HepG2 (cell line): ENCODE data around the gene TMEM218. TPM values are rescaled to one million over a fixed set of nuclear protein-coding genes. Genes with fewer than 3 reads are reported as not detected.

Source experiments
- ATAC-seq: fragments of 200-7000 bp; cut with Tn5 transposase; 3 replicates; pipeline ENCODE4 v1.9.1; 2020; ENCODE audit warnings: mild to moderate bottlenecking, moderate library complexity
- BruUV-seq: library from RNA; stranded (reverse); fragments of 400-500 nt; replicated peaks from 2 replicates; lab custom pipeline; 2021; lab: Mats Ljungman, UMichigan
- CTCF ChIA-PET: fragments of 300-600 bp; formaldehyde crosslinking; extraction: SDS; loops from one replicate; lab custom pipeline; 2021; ENCODE audit warnings: low total read pairs, inconsistent platforms, low intra/inter-chr PET ratio; lab: Yijun Ruan, JAX
- POLR2A ChIA-PET: fragments of 350-600 bp; sonication (Branson Sonifier 250); formaldehyde crosslinking; loops from one replicate; lab custom pipeline; 2020; ENCODE audit warnings: antibody characterized with exemption, inconsistent platforms; lab: Yijun Ruan, JAX
- DNase-seq: peaks from one replicate; pipeline ENCODE4 v3.0.0-alpha.2; 2015; ENCODE audit warnings: low spot score
- FAIRE-seq: peaks from 3 replicates; lab custom pipeline; 2011; peaks lifted over from hg19 to GRCh38; lab: Jason Lieb, UNC
- H2AFZ ChIP-seq: one replicate; pipeline ENCODE4 v1.6.1; 2011; ENCODE audit warnings: low read length, inconsistent platforms
- H3K27ac ChIP-seq: fragments of 300-600 bp; 3 replicates; pipeline ENCODE4 v1.8.0; 2011; ENCODE audit warnings: mixed run types, mild to moderate bottlenecking, mixed read lengths, low read length, inconsistent platforms; ENCODE audit not compliant: insufficient read depth; ENCODE audit errors: extremely low read length
- H3K27me3 ChIP-seq, 2 experiments: fragments of 200-600 bp in 1 of 2; 2 replicates in 1 of 2; 3 replicates in 1 of 2; pipeline versions ENCODE4 v1.6.0 to v1.8.0; 2011; ENCODE audit warnings: low read length in 2 of 2, mild to moderate bottlenecking in 2 of 2, moderate library complexity in 2 of 2, inconsistent platforms in 1 of 2; ENCODE audit not compliant: insufficient read depth in 2 of 2, control insufficient read depth in 1 of 2
- H3K36me3 ChIP-seq, 2 experiments: fragments of 200-600 bp in 1 of 2; replicated peaks in 1 of 2; 2 replicates in 1 of 2; 3 replicates in 1 of 2; pipeline versions ENCODE4 v1.5.1 to v1.8.0; 2011; ENCODE audit warnings: low read length in 2 of 2, inconsistent platforms in 1 of 2; ENCODE audit not compliant: insufficient read depth in 2 of 2, control insufficient read depth in 1 of 2
- H3K4me1 ChIP-seq: 2 replicates; pipeline ENCODE4 v1.5.1; 2012; ENCODE audit warnings: low read length, inconsistent platforms; ENCODE audit not compliant: insufficient read depth
- H3K4me2 ChIP-seq: 2 replicates; pipeline ENCODE4 v1.6.0; 2011; ENCODE audit warnings: low read depth, low read length, inconsistent platforms
- H3K4me3 ChIP-seq, 3 experiments: fragments of 200-600 bp in 1 of 3; sonication (generic), shearing (Covaris generic) in 1 of 3; replicated peaks in 1 of 3; 2 replicates each; pipeline ENCODE4 v1.5.1; 2011 to 2016; ENCODE audit warnings: low read length in 3 of 3, inconsistent platforms in 2 of 3, low read depth in 2 of 3, mild to moderate bottlenecking in 2 of 3, control low read depth in 1 of 3, mixed read lengths in 1 of 3; ENCODE audit not compliant: insufficient read depth in 1 of 3
- H3K79me2 ChIP-seq: one replicate; pipeline ENCODE4 v1.6.1; 2011; ENCODE audit warnings: low read length, inconsistent platforms; ENCODE audit not compliant: insufficient read depth
- H3K9ac ChIP-seq: 2 replicates; pipeline ENCODE4 v1.6.0; 2011; ENCODE audit warnings: mild to moderate bottlenecking, low read depth, low read length, inconsistent platforms; ENCODE audit not compliant: insufficient read depth
- H3K9me3 ChIP-seq: 2 replicates; pipeline ENCODE4 v1.5.1; 2012; ENCODE audit warnings: mild to moderate bottlenecking, low read length
- H4K20me1 ChIP-seq: 2 replicates; pipeline ENCODE4 v1.6.0; 2011; ENCODE audit warnings: inconsistent platforms, mild to moderate bottlenecking, low read length, moderate library complexity; ENCODE audit not compliant: insufficient read depth
- NPAS2 ChIP-seq: sonication (generic); formaldehyde crosslinking; IDR thresholded peaks from 2 replicates; pipeline ENCODE4 v1.8.0; 2022; ENCODE audit warnings: mild to moderate bottlenecking, missing genetic modification reagents, borderline replicate concordance
- SRSF1 ChIP-seq: fragments of 200-400 bp; formaldehyde crosslinking; optimal IDR thresholded peaks from 2 replicates; pipeline ENCODE3; 2017; ENCODE audit warnings: mild to moderate bottlenecking, low read depth, low read length, moderate library complexity
- ZKSCAN1 ChIP-seq: fragments of 150-350 bp; IDR thresholded peaks from 2 replicates; pipeline ENCODE4 v1.6.1; 2014; ENCODE audit warnings: low read length
- ZNF12 ChIP-seq: sonication (generic); formaldehyde crosslinking; IDR thresholded peaks from 2 replicates; pipeline ENCODE4 v1.5.0; 2020; ENCODE audit warnings: missing genetic modification reagents
- ZNF3 ChIP-seq: IDR thresholded peaks from 2 replicates; pipeline ENCODE4 v1.7.0; 2017; ENCODE audit warnings: inconsistent platforms
- WGBS: methylation state at CpG from one replicate; pipeline ENCODE4 v1.1.6; 2017; ENCODE audit warnings: low lambda C conversion rate; 5-methylcytosine and 5-hydroxymethylcytosine counted together
- in situ Hi-C: cut with HindIII; loops from 2 replicates; pipeline ENCODE4 v1.10.0; 2017; ENCODE audit warnings: low pct_unique_long_range_greater_than_20kb; ENCODE audit not compliant: extremely low pct_ligation_motif_present
- intact Hi-C: fragments of 100-400 bp; cut with micrococcal nuclease; formaldehyde crosslinking; loops from one replicate; pipeline ENCODE4 v1.10.0; 2022; ENCODE audit not compliant: unreplicated experiment
- polyA plus RNA-seq, 8 experiments: library from polyadenylated mRNA; depleted of rRNA in 3 of 8; stranded (reverse) in 7 of 8; unstranded in 1 of 8; fragments of >200 nt; fragmentation: Illumina TruSeq in 4 of 8; extraction: Trizol in 4 of 8; gene quantifications; 2 replicates each; pipeline versions ENCODE4 v1.2.1 to v1.2.3, GENCODE V29; 2011 to 2016; ENCODE audit warnings: low read depth in 4 of 8, missing spikeins in 1 of 8, mixed read lengths in 1 of 8; ENCODE audit not compliant: insufficient read depth in 1 of 8
- total RNA-seq, 5 experiments: library from RNA; depleted of rRNA; stranded (reverse); fragments of >200 nt; fragmentation: Illumina TruSeq; extraction: Trizol; gene quantifications; 2 replicates each; pipeline ENCODE4 v1.2.3, GENCODE V29; 2016; ENCODE audit warnings: low read depth in 1 of 5
- TF ChIP-seq, protein P1 (sequence below): sonication (generic); formaldehyde crosslinking; IDR thresholded peaks from 2 replicates; pipeline ENCODE4 v1.4.0; 2020; ENCODE audit warnings: mild to moderate bottlenecking, missing genetic modification reagents
- TF ChIP-seq, protein P2 (sequence below): sonication (generic); formaldehyde crosslinking; IDR thresholded peaks from 2 replicates; pipeline ENCODE4 v1.4.0; 2020; ENCODE audit warnings: mild to moderate bottlenecking, missing genetic modification reagents, borderline replicate concordance

TMEM218 gene
- total and polyA plus RNA-seq, 2 of the 13 experiments (the other 11 are each of a cell fraction or from before 2014, with no cell fraction given) = 11.8 to 14.0 TPM

DNA sequence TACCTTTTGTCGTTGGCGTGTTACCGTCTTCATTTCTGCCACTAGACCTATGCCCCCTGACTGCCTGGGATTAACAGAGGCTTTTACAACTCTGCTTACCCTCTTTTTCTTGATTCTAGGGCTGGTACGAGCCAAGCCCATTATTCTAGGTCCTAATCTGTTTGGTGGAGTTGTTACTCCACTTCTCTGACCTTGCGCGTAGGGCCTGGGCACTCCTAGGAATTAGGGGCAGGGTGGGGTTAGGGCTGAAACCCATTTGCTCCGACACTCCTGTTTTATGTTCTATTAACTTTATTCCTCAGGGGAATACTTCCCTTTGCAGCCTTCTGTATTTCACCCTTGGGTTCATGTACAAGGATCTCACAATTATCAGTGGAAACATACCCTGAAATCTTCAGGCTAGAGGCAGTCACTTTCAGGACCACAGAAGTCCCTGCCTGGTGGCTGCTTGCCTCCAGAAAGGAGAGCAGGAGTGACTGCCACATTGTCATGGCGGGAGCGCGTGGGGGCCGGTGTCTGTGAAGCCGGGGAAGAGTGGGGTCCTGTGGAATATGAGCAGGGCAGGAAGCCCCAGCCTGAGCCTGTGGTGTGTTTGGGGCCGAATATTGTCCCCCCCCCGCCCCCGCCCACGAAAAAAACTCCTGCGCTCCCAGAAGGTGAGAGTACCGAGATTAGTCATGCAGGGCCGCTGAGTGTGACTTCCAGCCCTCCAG, 49.1 kb downstream of the TMEM218 start:
- TF ChIP-seq ZNF3 (CRISPR knock-in tag) = no peak
- 0 out of 2 replicates have a peak, but pooled peaks have one; percentile 47 for TF ChIP-seq NPAS2 (CRISPR knock-in tag)
- peak; percentile 82 for TF ChIP-seq SRSF1
- TF ChIP-seq ZNF12 (CRISPR knock-in tag) = no peak
- peak; percentile 9 for ATAC-seq
- H4K20me1 ChIP-seq = no peaks in the 10 kb centered on the region
- H3K36me3 ChIP-seq = no peaks in the 10 kb centered on the region
- no peak for DNase-seq
- H3K9me3 ChIP-seq = no peaks in the 10 kb centered on the region
- peak overlapping the region; percentile 66 to 78 (median 72); a peak in 5 of 6 replicates for H3K4me3 ChIP-seq
- intact Hi-C loops (no loop called here), in situ Hi-C loops (no loop called here)
- WGBS = 81% methylated on average over 12 of the region's 19 CpGs
- H3K27ac ChIP-seq = no peak overlapping the region
- H3K4me1 ChIP-seq = peaks cover 69% of the 10 kb centered on the region
- ChIA-PET CTCF (interaction anchor here (0.7 kb wide), 1 partner anchor 52 kb away, joined by 3 read pairs; no protein-coding TSS in a partner anchor), POLR2A (interaction anchor here (0.9 to 1.3 kb wide), 2 partner anchors 9 to 10 kb away, joined by 3 to 5 read pairs; no protein-coding TSS in a partner anchor)
- no peak overlapping the region for H2AFZ ChIP-seq
- H3K79me2 ChIP-seq = no peaks in the 10 kb centered on the region
- peak overlapping the region; percentile 60 for H3K9ac ChIP-seq
- H3K27me3 ChIP-seq = no peaks in the 10 kb centered on the region; a peak in 1 of 5 replicates
- no TSS peak for BruUV-seq
- no peak for FAIRE-seq
- peak overlapping the region; percentile 90 for H3K4me2 ChIP-seq

DNA sequence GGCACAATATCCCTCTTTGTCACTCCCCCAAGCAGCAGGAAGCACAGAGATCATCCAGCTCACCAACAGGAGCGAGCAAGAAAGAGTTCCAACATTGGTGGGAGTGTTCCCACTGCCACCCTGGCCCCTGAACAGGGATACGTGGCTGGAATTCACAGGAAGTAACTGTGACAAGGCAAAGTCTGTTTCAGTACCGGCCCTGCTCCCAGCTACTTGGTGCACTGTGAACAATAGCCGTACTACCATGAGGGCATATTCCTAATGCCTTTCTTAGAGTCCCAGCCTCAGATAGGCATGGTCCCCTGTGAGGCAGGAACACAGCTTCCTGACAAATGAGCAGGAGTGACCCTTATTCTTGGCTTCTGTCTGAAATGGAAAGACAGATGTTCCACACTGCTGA, 50.1 kb downstream of the TMEM218 start:
- Histone ChIP-seq H2AFZ (no peak overlapping the region), H3K36me3 (no peaks in the 10 kb centered on the region), H3K9ac (peak overlapping the region; percentile 27; the same call in 1 of the 2 replicates), H3K79me2 (no peaks in the 10 kb centered on the region), H4K20me1 (no peaks in the 10 kb centered on the region), H3K4me1 (peaks cover 77% of the 10 kb centered on the region), H3K27me3 (no peaks in the 10 kb centered on the region; a peak in 1 of 5 replicates), H3K4me2 (peak overlapping the region; percentile 54), H3K9me3 (no peaks in the 10 kb centered on the region), H3K4me3 (no peak overlapping the region), H3K27ac (no peak overlapping the region)
- ChIA-PET POLR2A (no interaction called here), CTCF (no interaction called here)
- intact Hi-C loops = no loop called here
- no TSS peak for BruUV-seq
- ATAC-seq (peak; percentile 13), DNase-seq (peak; percentile 56), FAIRE-seq (peak; percentile 18)
- 4% methylated on average over 3 of the region's 4 CpGs for WGBS
- in situ Hi-C loops = no loop called here
- TF ChIP-seq, protein P1, sequence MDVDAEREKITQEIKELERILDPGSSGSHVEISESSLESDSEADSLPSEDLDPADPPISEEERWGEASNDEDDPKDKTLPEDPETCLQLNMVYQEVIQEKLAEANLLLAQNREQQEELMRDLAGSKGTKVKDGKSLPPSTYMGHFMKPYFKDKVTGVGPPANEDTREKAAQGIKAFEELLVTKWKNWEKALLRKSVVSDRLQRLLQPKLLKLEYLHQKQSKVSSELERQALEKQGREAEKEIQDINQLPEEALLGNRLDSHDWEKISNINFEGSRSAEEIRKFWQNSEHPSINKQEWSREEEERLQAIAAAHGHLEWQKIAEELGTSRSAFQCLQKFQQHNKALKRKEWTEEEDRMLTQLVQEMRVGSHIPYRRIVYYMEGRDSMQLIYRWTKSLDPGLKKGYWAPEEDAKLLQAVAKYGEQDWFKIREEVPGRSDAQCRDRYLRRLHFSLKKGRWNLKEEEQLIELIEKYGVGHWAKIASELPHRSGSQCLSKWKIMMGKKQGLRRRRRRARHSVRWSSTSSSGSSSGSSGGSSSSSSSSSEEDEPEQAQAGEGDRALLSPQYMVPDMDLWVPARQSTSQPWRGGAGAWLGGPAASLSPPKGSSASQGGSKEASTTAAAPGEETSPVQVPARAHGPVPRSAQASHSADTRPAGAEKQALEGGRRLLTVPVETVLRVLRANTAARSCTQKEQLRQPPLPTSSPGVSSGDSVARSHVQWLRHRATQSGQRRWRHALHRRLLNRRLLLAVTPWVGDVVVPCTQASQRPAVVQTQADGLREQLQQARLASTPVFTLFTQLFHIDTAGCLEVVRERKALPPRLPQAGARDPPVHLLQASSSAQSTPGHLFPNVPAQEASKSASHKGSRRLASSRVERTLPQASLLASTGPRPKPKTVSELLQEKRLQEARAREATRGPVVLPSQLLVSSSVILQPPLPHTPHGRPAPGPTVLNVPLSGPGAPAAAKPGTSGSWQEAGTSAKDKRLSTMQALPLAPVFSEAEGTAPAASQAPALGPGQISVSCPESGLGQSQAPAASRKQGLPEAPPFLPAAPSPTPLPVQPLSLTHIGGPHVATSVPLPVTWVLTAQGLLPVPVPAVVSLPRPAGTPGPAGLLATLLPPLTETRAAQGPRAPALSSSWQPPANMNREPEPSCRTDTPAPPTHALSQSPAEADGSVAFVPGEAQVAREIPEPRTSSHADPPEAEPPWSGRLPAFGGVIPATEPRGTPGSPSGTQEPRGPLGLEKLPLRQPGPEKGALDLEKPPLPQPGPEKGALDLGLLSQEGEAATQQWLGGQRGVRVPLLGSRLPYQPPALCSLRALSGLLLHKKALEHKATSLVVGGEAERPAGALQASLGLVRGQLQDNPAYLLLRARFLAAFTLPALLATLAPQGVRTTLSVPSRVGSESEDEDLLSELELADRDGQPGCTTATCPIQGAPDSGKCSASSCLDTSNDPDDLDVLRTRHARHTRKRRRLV = no peak
- TF ChIP-seq ZKSCAN1 (no peak), ZNF3 (CRISPR knock-in tag) (no peak)
- TF ChIP-seq, protein P2, sequence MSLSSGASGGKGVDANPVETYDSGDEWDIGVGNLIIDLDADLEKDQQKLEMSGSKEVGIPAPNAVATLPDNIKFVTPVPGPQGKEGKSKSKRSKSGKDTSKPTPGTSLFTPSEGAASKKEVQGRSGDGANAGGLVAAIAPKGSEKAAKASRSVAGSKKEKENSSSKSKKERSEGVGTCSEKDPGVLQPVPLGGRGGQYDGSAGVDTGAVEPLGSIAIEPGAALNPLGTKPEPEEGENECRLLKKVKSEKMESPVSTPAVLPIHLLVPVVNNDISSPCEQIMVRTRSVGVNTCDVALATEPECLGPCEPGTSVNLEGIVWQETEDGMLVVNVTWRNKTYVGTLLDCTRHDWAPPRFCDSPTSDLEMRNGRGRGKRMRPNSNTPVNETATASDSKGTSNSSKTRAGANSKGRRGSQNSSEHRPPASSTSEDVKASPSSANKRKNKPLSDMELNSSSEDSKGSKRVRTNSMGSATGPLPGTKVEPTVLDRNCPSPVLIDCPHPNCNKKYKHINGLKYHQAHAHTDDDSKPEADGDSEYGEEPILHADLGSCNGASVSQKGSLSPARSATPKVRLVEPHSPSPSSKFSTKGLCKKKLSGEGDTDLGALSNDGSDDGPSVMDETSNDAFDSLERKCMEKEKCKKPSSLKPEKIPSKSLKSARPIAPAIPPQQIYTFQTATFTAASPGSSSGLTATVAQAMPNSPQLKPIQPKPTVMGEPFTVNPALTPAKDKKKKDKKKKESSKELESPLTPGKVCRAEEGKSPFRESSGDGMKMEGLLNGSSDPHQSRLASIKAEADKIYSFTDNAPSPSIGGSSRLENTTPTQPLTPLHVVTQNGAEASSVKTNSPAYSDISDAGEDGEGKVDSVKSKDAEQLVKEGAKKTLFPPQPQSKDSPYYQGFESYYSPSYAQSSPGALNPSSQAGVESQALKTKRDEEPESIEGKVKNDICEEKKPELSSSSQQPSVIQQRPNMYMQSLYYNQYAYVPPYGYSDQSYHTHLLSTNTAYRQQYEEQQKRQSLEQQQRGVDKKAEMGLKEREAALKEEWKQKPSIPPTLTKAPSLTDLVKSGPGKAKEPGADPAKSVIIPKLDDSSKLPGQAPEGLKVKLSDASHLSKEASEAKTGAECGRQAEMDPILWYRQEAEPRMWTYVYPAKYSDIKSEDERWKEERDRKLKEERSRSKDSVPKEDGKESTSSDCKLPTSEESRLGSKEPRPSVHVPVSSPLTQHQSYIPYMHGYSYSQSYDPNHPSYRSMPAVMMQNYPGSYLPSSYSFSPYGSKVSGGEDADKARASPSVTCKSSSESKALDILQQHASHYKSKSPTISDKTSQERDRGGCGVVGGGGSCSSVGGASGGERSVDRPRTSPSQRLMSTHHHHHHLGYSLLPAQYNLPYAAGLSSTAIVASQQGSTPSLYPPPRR (CRISPR knock-in tag) = no peak
